SH-SY5Y (cell line): ENCODE results near the gene ZBTB20.

Experiments used
- GATA2 ChIP-seq: IDR thresholded peaks from 2 replicates; pipeline ENCODE4 v1.6.1; 2011; ENCODE audit warnings: mild to moderate bottlenecking, low read depth, low read length
- GATA3 ChIP-seq: IDR thresholded peaks from 2 replicates; pipeline ENCODE4 v1.6.1; 2011; ENCODE audit warnings: low read depth, mild to moderate bottlenecking, low read length, moderate library complexity

The ZBTB20 gene

DNA sequence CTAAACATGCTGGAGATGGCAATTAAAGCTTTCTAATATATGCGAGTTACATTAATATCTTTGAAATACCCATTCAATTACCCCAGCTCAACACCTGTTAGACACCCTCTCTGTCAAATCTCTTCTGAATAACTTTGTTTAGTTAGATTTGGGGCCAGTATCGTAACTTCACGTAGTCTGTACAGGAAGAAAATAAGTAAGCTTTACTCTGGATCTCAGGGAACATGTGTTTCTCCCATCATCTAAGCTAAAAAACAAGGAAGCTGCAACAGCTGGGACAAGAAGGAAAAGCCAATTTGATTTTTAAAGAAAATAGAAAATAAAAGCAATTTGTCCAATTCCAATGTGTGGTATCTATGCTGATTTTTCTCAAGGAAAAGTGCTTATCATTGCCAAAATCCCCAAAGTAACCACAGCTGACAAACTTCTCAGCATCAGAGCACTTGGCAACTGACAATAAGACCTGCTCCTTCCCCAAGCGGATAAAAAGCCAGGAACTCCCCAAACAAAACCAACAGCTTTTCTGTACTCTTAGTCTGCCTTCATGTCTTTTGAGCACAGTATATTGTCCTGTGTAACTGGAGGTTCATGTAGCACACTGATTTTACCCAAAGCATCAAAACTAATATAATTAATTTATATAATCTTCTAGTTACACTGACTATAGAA is 279.1 kb downstream of the ZBTB20 start:
- no peak for TF ChIP-seq GATA2

DNA sequence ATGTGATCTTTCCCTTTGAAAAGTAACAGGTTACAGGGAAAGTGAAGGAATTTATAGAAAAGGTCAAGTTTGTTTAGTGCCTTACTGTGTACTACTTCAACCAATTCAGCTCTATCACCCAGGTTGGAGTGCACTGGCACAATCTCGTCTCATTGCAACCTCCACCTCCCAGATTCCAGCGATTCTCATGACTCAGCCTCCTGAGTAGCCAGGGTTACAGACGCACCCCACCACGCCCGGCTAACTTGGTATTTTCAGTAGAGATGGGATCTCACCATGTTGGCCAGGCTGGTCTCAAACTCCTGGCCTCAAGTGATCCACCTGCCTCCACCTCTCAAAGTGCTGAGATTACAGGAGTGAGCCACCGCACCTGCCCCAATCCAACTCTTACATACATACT is 279.7 kb downstream of the ZBTB20 start:
- TF ChIP-seq GATA3 (no peak), GATA2 (no peak)

DNA sequence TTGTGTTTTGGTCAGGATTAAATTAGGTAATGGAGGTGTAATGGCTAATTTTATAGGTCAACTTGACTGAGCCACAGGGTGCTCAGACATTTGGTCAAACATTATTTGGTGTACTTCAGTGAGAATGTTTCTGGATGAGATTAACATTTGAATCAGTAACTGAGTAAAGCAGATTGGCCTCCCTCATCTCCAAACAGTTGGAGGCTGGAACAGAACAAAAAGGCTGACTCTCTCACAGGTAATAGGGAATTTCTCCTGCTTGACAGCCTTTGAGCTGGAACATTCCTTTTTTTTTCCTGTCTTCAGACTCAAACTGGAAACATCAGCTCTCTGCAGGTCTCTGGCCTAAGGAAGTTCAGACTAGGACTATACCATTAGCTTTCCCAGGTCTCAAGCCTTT is 280.7 kb downstream of the ZBTB20 start:
- TF ChIP-seq GATA2 = no peak
- no peak for TF ChIP-seq GATA3

DNA sequence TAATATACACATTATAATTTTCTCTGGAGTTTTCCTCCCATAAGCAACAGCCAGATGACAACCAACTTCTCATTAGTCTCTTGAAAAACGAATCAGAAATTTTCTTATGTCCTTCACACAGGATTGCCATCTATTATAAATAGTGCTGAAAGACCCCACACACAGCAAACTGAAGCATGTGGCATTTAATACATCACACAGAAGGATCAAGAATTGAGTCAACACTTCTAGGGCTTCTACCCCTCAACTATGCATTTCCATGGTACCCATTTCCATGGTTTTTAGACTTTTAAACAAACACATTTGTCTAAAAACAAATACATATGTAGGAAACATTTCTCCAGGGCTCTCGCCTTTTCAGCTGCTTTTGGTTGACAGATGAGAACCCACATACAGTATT is 282.1 kb downstream of the ZBTB20 start:
- no peak for TF ChIP-seq GATA3
- no peak for TF ChIP-seq GATA2

DNA sequence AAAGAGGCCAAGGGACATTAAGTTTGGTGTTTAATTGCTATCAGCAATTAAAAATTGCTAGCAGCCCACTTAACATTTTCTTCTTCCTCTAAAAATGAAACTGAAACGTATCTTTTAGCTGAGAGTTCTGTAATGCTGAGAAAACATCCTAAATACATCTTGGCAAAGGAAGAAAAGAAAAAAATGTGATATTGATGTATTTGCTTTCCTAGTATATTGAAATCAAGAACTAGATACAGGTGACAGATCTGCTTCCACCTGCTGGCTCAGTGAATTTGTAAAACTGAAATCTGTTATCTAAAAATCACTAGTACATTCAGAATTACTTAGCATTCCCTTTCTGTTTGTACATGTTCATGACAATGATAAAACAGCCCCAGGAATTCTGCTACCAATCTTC is 283.2 kb downstream of the ZBTB20 start:
- TF ChIP-seq GATA2 = no peak

DNA sequence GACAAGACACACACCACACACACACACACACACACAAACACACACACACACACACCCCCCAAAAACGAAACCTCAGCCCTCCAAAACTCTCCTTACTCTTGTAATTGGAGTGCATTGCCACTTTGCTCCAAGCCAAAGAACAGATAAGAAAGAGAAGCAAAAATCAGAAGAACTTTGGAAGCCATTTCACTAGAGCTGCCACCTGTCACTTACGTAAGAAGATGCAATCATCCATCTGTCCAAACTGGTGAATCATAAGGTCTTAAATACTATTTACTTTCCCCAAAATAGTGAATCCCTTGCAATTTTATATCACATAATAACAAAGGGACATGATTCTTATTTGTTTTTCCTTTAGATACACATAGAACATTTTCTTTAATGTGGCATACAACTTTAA is 285.4 kb downstream of the ZBTB20 start:
- TF ChIP-seq GATA3 (no peak), GATA2 (no peak)

DNA sequence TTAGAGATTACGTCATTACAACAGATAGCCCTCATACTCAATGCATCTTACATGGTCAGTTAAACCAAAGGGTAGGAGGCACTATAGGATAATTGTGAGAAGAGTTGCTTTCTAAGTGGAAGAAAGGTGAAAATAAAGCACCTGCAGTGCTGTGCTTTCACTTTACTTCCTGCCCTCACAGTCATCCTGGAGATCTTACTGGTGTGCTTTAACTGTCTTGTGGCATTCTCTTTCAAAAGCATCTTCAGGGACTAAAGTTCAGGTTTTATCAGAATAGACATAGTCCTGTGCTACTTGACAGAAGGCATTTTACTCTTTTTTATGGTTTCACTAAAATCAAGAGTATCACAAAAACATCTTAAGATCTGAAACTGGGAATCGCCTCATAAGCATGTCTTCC is 286.6 kb downstream of the ZBTB20 start:
- no peak for TF ChIP-seq GATA2

DNA sequence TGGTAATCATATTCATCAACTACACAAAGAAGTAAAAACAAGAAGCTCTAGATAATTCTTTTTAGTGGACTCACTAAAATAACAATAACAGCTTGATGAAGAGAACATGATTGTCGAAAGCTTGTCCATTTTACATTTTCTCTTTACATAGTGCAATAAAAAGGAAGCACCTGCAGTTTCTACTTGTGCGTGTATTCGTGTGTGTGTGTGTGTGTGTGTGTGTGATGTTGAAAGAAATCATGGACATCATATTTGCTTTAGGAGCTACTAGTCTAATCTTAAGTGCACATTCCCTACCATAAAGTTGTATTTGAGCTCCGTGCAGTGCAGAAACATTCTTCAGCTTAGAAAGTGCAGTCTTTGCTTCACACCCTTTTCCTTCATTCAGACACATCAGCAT is 288.8 kb downstream of the ZBTB20 start:
- no peak for TF ChIP-seq GATA2

DNA sequence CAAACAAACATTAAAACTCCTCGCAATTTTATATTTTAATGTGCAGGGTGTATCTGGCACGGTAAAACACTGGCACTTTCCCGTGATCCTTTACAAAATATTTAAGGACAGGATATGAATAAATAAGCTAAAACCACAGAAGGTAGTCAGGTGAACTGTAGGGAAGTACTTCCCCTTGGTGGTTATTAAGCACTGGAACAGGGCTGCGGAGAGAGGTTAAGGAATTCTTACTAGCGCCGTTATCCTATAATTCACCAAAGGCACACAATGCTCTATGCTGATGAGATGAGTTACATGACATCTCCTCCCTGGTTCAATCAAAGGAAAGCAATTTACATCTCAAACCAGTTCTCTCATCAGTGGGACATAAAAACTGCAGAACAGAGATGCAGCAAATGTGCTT is 289.8 kb downstream of the ZBTB20 start:
- no peak for TF ChIP-seq GATA2
- no peak for TF ChIP-seq GATA3

DNA sequence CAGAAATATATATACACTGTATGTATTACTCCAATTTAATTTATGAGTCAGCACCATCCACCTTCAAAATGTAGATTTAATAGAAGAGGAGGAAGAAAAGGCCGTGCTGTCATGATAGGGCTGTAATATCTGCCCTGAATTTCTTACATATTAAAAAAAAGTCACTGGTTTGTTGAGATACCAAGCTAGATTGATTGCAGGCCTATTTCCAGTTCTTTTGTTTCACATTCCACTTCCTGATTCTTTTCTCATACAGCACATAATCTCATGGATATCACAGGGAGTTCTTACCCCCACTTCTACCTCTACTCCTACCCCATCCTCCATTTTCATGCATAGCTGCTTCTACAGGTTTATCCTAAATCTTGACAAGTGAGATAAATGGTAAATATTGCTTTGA is 290.3 kb downstream of the ZBTB20 start:
- TF ChIP-seq GATA2 (no peak), GATA3 (no peak)

DNA sequence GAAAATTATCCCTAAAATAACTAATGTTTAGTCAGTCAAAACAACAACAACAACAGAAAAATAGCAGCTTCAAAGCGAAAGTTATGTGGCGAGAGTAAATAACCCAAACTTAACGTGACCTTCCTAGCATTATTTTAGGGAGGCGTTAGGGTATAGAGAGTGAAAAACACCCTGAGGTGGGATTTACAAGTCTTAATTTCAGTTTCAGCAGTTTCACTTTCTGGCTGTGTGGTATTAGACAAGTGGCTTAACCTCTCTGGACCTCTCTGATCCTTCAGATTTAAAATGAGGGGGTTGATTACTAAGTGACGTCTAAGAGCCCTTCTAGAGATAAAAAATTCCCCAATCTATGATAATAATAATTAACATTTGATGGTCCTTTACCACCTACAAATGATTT is 291.2 kb downstream of the ZBTB20 start:
- TF ChIP-seq GATA3 (no peak), GATA2 (no peak)

DNA sequence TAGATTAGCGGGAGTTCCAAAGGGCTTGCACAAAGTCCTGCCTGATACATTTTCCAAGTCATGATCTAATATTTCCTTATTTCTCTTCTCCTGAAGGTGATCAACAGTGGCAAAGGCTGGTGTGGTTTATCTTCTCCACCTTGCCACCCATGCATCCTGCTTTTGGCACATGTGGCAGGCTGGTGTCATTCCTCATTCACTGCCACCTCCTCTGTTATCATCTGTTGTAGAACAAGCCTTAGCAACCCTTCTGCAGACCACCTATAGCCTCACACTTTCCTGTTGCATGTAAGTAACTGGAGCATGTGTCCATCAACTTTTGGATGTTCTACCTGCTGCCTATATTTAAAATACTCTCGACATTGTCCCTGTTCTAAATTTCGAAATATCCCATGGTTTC is 294.1 kb downstream of the ZBTB20 start:
- no peak for TF ChIP-seq GATA2
- no peak for TF ChIP-seq GATA3

DNA sequence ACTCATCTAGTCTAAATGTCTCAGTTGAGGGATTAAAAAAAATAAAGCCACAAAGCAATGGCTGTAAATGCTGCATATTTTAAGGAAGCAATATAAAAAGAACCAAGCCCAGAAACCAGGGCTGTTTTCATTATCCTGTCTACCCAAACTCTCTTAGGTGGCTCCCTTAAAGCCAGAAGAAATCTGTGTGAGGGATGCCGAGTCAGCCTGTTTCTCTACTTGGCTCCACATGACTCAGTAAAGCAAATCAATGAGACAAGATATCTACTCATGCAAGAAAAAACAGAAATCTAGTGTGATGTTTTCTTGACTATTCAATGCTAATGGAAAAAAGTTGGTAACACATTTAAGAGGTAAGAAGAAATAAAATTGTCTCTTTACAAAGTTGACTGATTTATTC is 296.2 kb downstream of the ZBTB20 start:
- TF ChIP-seq GATA3 = no peak

DNA sequence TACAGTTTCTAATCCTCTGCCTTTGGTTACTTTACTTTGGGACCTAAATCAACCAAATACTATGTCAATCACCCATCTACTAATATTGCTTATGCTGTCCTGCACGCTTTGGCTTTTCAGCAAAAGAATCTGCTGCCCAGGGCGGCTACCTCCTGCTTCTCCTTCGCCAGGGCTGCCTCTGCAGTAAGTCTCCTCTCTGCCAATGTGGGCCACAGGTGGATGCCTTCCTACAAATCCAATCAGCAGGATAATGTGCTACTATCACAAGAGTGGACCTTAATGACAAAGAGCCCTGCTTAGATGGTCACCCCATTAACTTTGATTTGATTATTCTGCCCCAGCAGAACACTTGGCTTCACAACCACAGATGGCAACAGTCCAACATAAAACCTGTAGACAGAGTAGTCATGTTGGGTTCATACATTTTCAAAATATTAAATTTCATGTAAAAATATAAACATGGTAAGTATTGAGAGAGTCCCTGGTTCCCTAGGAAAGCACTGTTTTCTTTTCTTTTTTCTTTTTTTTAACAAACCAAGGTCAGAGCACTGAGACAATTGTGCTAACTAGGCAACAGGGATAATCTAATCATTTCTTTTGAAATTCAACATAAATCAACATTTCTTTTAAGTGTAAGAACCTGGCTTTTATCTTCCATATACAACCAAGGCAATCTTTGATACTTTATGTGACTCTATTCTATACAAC is 298.3 kb downstream of the ZBTB20 start:
- TF ChIP-seq GATA3 = no peak
- TF ChIP-seq GATA2 = no peak

DNA sequence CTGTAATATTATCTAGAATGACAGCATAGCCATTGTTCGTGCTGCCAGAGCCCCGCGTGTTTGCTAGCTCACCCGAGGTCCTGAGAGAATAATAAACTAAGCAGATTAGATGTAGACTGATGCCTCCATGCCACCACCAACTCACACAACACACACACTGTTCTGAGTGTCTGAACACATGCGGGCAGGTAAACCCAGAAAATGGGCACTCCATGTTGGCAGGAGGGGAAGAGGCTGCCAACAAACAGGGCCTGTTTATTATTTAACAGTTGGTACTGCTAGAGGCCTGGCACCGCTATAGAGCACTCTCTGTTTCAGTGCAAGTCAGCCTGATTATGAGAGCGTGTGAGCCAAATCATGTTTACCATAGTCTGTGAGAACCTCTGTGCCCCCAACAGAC is 299.0 kb downstream of the ZBTB20 start:
- no peak for TF ChIP-seq GATA3
- no peak for TF ChIP-seq GATA2

DNA sequence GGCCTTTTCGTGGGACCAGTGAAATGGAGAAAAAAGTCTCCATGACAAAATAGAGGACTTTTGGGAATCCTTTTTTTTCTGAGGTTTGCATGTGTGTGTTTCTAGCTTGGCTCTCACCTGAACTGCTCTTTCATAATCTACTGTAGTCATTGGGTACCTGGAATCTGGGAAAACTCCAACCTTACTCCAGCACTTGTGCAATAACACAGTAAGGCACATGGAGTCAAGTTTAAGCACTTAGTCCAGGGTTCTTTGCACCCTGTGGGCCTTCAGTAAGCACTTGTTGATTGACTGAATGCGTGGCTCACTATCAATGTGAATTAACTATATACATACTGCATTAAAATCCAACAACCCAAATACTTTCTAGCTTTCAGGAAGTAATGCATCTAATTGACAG is 299.5 kb downstream of the ZBTB20 start:
- TF ChIP-seq GATA2 (no peak), GATA3 (no peak)
